K562 (cell line): ENCODE measurements around the gene KLF13. TPM values are rescaled to one million over a fixed set of nuclear protein-coding genes. Genes with fewer than 3 reads are reported as not detected.

Experiments
- ATAC-seq: fragments of 200-7000 bp; cut with Tn5 transposase; 3 replicates; pipeline ENCODE4 v1.9.1; 2020; ENCODE audit warnings: moderate library complexity
- BruUV-seq: library from RNA; stranded (reverse); fragments of 400-500 nt; replicated peaks from 2 replicates; lab custom pipeline; 2021; lab: Mats Ljungman, UMichigan
- CTCF ChIA-PET: fragments of 300-600 bp; formaldehyde crosslinking; extraction: SDS; loops from one replicate; lab custom pipeline; 2021; ENCODE audit warnings: low intra/inter-chr PET ratio; lab: Yijun Ruan, JAX
- POLR2A ChIA-PET: fragments of 300-600, 350-650 bp; sonication (Branson Sonifier 250); formaldehyde crosslinking; extraction: SDS; loops from one replicate; lab custom pipeline; 2021; ENCODE audit warnings: antibody characterized with exemption, inconsistent platforms; lab: Yijun Ruan, JAX
- DNase-seq, 4 experiments: peaks; one replicate each; pipeline versions ENCODE4 v3.0.0 to v3.0.0-alpha.2; 2011 to 2018; ENCODE audit warnings: low spot score in 3 of 4, mixed read lengths in 3 of 4; ENCODE audit errors: extremely low read depth in 1 of 4
- FAIRE-seq: peaks from 2 replicates; lab custom pipeline; 2011; peaks lifted over from hg19 to GRCh38; lab: Jason Lieb, UNC
- H2AFZ ChIP-seq: 2 replicates; pipeline ENCODE4 v1.6.0; 2011; ENCODE audit warnings: low read depth, low read length, control low read depth, inconsistent platforms
- H3K27ac ChIP-seq: fragments of 200-600 bp; 3 replicates; pipeline ENCODE4 v1.8.0; 2011; ENCODE audit warnings: low read depth, mild to moderate bottlenecking, control low read depth, inconsistent platforms, low read length, moderate library complexity, mixed read lengths; ENCODE audit errors: extremely low read depth
- H3K27me3 ChIP-seq, 2 experiments: fragments of 300-600 bp in 1 of 2; 2 replicates in 1 of 2; 3 replicates in 1 of 2; pipeline versions ENCODE4 v1.6.0 to v1.8.0; 2011; ENCODE audit warnings: inconsistent platforms in 2 of 2, low read length in 2 of 2, mild to moderate bottlenecking in 1 of 2, mixed read lengths in 1 of 2, moderate library complexity in 1 of 2; ENCODE audit not compliant: control insufficient read depth in 2 of 2, insufficient read depth in 2 of 2
- H3K36me3 ChIP-seq: fragments of 300-600 bp; 3 replicates; pipeline ENCODE4 v1.8.0; 2011; ENCODE audit warnings: mild to moderate bottlenecking, low read length, inconsistent platforms; ENCODE audit not compliant: control insufficient read depth, insufficient read depth
- H3K4me1 ChIP-seq, 2 experiments: fragments of 200-600 bp in 1 of 2; replicated peaks in 1 of 2; 2 replicates in 1 of 2; 3 replicates in 1 of 2; pipeline versions ENCODE4 v1.5.1 to v1.8.0; 2011; ENCODE audit warnings: inconsistent platforms in 2 of 2, low read length in 2 of 2, mild to moderate bottlenecking in 1 of 2, mixed read lengths in 1 of 2, moderate library complexity in 1 of 2; ENCODE audit not compliant: control insufficient read depth in 2 of 2, insufficient read depth in 2 of 2
- H3K4me2 ChIP-seq: 2 replicates; pipeline ENCODE4 v1.6.1; 2011; ENCODE audit warnings: low read length, control low read depth, inconsistent platforms, mixed read lengths; ENCODE audit not compliant: insufficient read depth
- H3K4me3 ChIP-seq: fragments of 200-600 bp; sonication (generic), shearing (Covaris generic); 2 replicates; pipeline ENCODE4 v1.5.1; 2016; ENCODE audit warnings: control low read depth, inconsistent platforms
- H3K79me2 ChIP-seq: fragments of 200-600 bp; 3 replicates; pipeline ENCODE4 v1.8.0; 2011; ENCODE audit warnings: low read length, inconsistent platforms; ENCODE audit not compliant: control insufficient read depth, insufficient read depth
- H3K9ac ChIP-seq, 2 experiments: 2 replicates each; pipeline versions ENCODE4 v1.6.0 to v1.6.1; 2011; ENCODE audit warnings: low read depth in 2 of 2, low read length in 2 of 2, control low read depth in 1 of 2, inconsistent platforms in 1 of 2, mild to moderate bottlenecking in 1 of 2, mixed read lengths in 1 of 2; ENCODE audit not compliant: insufficient read depth in 1 of 2
- H3K9me1 ChIP-seq: one replicate; pipeline ENCODE4 v1.6.0; 2011; ENCODE audit warnings: inconsistent platforms, mild to moderate bottlenecking, low read length, moderate library complexity; ENCODE audit not compliant: control insufficient read depth, insufficient read depth
- H3K9me3 ChIP-seq: replicated peaks from 2 replicates; pipeline ENCODE4 v1.5.1; 2011; ENCODE audit warnings: low read depth, low read length, inconsistent platforms; ENCODE audit not compliant: control insufficient read depth, insufficient read depth
- H4K20me1 ChIP-seq: replicated peaks from 2 replicates; pipeline ENCODE4 v1.6.1; 2011; ENCODE audit warnings: low read length, inconsistent platforms, mixed read lengths; ENCODE audit not compliant: control insufficient read depth, insufficient read depth
- DACH1 ChIP-seq: fragments of 450-650 bp; IDR thresholded peaks from 2 replicates; pipeline ENCODE4 v1.6.1; 2018; ENCODE audit not compliant: partially characterized antibody
- EGR1 ChIP-seq: fragments of 450-650 bp; conservative IDR thresholded peaks from 2 replicates; pipeline ENCODE4 v1.6.1; 2017; ENCODE audit warnings: mild to moderate bottlenecking
- MEF2D ChIP-seq: conservative IDR thresholded peaks from 2 replicates; pipeline ENCODE4 v1.6.1; 2016; ENCODE audit warnings: low read depth, missing genetic modification characterization, missing compliant biosample characterization
- RFX1 ChIP-seq: fragments of 450-650 bp; IDR thresholded peaks from 2 replicates; pipeline ENCODE4 v1.6.1; 2016; ENCODE audit warnings: mild to moderate bottlenecking, moderate library complexity
- ZNF551 ChIP-seq: fragments of 250-450 bp; sonication (Bioruptor Pico); IDR thresholded peaks from 2 replicates; pipeline ENCODE4 v1.5.0; 2021; ENCODE audit warnings: mild to moderate bottlenecking, moderate library complexity
- ZNF780A ChIP-seq: fragments of 250-450 bp; sonication (Bioruptor Pico); IDR thresholded peaks from 2 replicates; pipeline ENCODE4 v1.5.0; 2021; ENCODE audit warnings: mild to moderate bottlenecking
- WGBS: fragments of 100-300 bp; shearing (Covaris generic); methylation state at CpG from one replicate; pipeline ENCODE4 v1.1.6; 2016; ENCODE audit warnings: low coverage, mixed read lengths; ENCODE audit not compliant: insufficient coverage; ENCODE audit errors: missing lambda C conversion rate; 5-methylcytosine and 5-hydroxymethylcytosine counted together
- in situ Hi-C: fragments of 300-500 bp; cut with MboI; formaldehyde crosslinking; loops from 4 replicates; pipeline ENCODE4 v1.15.0; 2018; ENCODE audit warnings: inconsistent platforms, mixed read lengths
- intact Hi-C: fragments of 100-400 bp; cut with micrococcal nuclease; formaldehyde crosslinking; loops from 2 replicates; pipeline ENCODE4 v1.14.2; 2022
- polyA plus RNA-seq, 8 experiments: library from polyadenylated mRNA; depleted of rRNA in 4 of 8; stranded (reverse) in 5 of 8; unstranded in 3 of 8; fragments of >200 nt; fragmentation: Nextera tagmentation in 2 of 8; fragmentation: Illumina TruSeq in 1 of 8; extraction: Ambion mirVana in 2 of 8; extraction: Trizol in 1 of 8; gene quantifications; 2 replicates each; pipeline versions ENCODE4 v1.2.1 to v1.2.3, GENCODE V29; 2011 to 2014; ENCODE audit warnings: inconsistent platforms in 1 of 8, missing spikeins in 1 of 8
- total RNA-seq, 7 experiments: library from RNA; depleted of rRNA in 6 of 7; stranded (reverse); fragments of >200 nt in 6 of 7; fragmentation: Illumina TruSeq in 2 of 7; extraction: Trizol in 2 of 7; gene quantifications; 2 replicates each; pipeline versions ENCODE4 v1.2.1 to v1.2.3, GENCODE V29; 2011 to 2021; ENCODE audit warnings: low replicate concordance in 1 of 7
- TF ChIP-seq, protein P1 (sequence below): fragments of 450-650 bp; IDR thresholded peaks from 2 replicates; pipeline ENCODE4 v1.6.1; 2017; ENCODE audit warnings: mild to moderate bottlenecking, moderate library complexity
- TF ChIP-seq, protein P2 (sequence below): sonication (generic); formaldehyde crosslinking; IDR thresholded peaks from 2 replicates; pipeline ENCODE4 v1.8.0; 2023; ENCODE audit warnings: mild to moderate bottlenecking, missing genetic modification reagents
- TF ChIP-seq, protein P3 (sequence below): fragments of 200-800 bp; sonication (Bioruptor generic); IDR thresholded peaks from 2 replicates; pipeline ENCODE4 v1.6.1; 2017; ENCODE audit warnings: missing genetic modification characterization, missing compliant biosample characterization

KLF13 gene
- total and polyA plus RNA-seq, 9 of the 15 experiments (the other 6 are each of a cell fraction or from before 2014, with no cell fraction given): 1.8 to 10.5 (median 4.8) TPM

DNA sequence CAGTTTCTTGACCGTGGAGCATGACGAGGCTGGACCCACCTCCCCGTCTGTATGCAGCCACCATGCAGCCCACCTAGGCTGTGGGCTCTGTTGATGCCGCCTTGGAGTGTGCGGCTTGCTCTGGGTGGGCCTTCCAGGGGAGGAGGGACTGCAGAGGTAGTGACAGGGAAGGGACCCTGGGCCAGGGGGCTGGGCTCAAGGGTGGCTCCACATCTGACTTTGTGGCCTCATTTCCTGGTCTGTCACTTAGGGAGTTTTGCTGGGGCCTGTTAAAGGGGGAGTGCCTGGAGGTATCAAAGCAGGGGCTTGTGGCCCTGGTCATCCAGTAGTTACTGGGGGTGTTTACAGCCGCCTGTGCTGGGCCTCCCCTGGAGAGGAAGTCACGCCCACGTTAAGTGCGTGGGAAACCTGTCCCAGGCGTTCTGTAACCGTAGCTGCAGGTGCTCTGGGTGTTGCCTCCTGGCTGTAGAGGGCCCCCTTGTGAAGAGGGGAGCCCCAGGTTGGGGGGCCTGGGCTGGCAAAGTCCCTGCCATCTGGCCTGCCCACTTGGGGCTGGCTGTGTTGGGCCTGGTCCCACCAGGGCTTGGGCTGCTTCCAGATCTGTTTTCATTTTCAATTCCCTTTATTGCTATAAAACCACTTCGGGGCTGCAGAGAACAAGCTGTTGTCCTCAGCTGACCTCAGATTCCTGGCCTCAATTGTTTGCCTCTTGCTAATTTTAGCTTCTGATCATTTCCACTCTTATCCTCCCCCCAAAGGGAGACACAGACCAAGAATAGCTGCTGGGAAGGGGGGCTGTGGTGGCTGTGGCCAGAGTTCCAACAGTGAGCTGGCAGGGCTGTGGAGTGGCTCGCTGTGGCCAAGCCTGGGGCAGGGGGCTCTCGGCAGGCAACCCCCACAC is 26.5 kb downstream of the KLF13 start:
- TF ChIP-seq, protein P1, sequence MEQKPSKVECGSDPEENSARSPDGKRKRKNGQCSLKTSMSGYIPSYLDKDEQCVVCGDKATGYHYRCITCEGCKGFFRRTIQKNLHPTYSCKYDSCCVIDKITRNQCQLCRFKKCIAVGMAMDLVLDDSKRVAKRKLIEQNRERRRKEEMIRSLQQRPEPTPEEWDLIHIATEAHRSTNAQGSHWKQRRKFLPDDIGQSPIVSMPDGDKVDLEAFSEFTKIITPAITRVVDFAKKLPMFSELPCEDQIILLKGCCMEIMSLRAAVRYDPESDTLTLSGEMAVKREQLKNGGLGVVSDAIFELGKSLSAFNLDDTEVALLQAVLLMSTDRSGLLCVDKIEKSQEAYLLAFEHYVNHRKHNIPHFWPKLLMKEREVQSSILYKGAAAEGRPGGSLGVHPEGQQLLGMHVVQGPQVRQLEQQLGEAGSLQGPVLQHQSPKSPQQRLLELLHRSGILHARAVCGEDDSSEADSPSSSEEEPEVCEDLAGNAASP: peak; percentile 58; the same call in 1 of the 2 replicates
- TF ChIP-seq, protein P2, sequence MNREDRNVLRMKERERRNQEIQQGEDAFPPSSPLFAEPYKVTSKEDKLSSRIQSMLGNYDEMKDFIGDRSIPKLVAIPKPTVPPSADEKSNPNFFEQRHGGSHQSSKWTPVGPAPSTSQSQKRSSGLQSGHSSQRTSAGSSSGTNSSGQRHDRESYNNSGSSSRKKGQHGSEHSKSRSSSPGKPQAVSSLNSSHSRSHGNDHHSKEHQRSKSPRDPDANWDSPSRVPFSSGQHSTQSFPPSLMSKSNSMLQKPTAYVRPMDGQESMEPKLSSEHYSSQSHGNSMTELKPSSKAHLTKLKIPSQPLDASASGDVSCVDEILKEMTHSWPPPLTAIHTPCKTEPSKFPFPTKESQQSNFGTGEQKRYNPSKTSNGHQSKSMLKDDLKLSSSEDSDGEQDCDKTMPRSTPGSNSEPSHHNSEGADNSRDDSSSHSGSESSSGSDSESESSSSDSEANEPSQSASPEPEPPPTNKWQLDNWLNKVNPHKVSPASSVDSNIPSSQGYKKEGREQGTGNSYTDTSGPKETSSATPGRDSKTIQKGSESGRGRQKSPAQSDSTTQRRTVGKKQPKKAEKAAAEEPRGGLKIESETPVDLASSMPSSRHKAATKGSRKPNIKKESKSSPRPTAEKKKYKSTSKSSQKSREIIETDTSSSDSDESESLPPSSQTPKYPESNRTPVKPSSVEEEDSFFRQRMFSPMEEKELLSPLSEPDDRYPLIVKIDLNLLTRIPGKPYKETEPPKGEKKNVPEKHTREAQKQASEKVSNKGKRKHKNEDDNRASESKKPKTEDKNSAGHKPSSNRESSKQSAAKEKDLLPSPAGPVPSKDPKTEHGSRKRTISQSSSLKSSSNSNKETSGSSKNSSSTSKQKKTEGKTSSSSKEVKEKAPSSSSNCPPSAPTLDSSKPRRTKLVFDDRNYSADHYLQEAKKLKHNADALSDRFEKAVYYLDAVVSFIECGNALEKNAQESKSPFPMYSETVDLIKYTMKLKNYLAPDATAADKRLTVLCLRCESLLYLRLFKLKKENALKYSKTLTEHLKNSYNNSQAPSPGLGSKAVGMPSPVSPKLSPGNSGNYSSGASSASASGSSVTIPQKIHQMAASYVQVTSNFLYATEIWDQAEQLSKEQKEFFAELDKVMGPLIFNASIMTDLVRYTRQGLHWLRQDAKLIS (CRISPR knock-in tag): no peak
- TF ChIP-seq EGR1 (peak; percentile 82), RFX1 (no peak), ZNF780A (CRISPR knock-in tag) (no peak), MEF2D (tag) (peak; percentile 97), ZNF551 (no peak), DACH1 (no peak)
- TF ChIP-seq, protein P3, sequence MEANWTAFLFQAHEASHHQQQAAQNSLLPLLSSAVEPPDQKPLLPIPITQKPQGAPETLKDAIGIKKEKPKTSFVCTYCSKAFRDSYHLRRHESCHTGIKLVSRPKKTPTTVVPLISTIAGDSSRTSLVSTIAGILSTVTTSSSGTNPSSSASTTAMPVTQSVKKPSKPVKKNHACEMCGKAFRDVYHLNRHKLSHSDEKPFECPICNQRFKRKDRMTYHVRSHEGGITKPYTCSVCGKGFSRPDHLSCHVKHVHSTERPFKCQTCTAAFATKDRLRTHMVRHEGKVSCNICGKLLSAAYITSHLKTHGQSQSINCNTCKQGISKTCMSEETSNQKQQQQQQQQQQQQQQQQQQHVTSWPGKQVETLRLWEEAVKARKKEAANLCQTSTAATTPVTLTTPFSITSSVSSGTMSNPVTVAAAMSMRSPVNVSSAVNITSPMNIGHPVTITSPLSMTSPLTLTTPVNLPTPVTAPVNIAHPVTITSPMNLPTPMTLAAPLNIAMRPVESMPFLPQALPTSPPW (CRISPR knock-in tag): peak; percentile 61
- Histone ChIP-seq H3K4me2 (no peak overlapping the region), H3K9ac (peak overlapping the region in 1 of 2 experiments; percentile 70; a peak in 1 of 4 replicates), H3K79me2 (no peaks in the 10 kb centered on the region), H3K27me3 (peaks cover 0 to 9% of the 10 kb centered on the region in 2 experiments; a peak in 2 of 5 replicates), H3K4me3 (no peak overlapping the region), H2AFZ (no peak overlapping the region), H3K9me3 (no peaks in the 10 kb centered on the region), H3K4me1 (peaks cover 14 to 25% of the 10 kb centered on the region in 2 experiments; a peak in 4 of 5 replicates), H3K27ac (no peak overlapping the region), H3K9me1 (peaks cover 3% of the 10 kb centered on the region), H4K20me1 (peaks cover 4% of the 10 kb centered on the region; the same call in 1 of the 2 replicates), H3K36me3 (no peaks in the 10 kb centered on the region)
- no TSS peak for BruUV-seq
- CTCF ChIA-PET: no interaction called here
- DNase-seq: peak in 3 of 4 experiments; percentile 33 to 53 (median 50)
- WGBS: 37% methylated on average over 11 of the region's 14 CpGs
- POLR2A ChIA-PET: interaction anchor here (0.6 to 1.6 kb wide), 3 partner anchors 10 to 21 kb away, joined by 3 to 7 read pairs (median 4); no protein-coding TSS in a partner anchor
- in situ Hi-C loops: no loop called here
- intact Hi-C loops: no loop called here
- peak; percentile 53 for ATAC-seq
- no peak for FAIRE-seq
